HG03378 (cell line): Measurements from ENCODE around the gene P4HB.

ENCODE experiments used
- ATAC-seq: cut with Tn5 transposase; IDR thresholded peaks from one replicate; pipeline ENCODE4 v1.9.1; 2021; ENCODE audit warnings: mild to moderate bottlenecking, moderate library complexity; ENCODE audit not compliant: unreplicated experiment

The P4HB gene

DNA sequence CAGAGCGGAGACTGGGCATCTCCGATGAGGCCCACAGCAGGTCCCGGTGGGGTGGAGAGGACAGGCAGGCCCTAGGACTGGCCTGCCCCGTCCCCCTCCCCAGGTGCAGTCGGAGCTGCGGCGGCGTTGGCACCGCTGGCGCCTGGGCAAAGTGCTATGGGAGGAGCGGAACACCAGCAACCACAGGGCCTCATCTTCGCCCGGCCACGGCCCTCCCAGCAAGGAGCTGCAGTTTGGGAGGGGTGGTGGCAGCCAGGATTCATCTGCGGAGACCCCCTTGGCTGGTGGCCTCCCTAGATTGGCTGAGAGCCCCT lies 47.0 kb downstream of the P4HB start:
- no peak for ATAC-seq

DNA sequence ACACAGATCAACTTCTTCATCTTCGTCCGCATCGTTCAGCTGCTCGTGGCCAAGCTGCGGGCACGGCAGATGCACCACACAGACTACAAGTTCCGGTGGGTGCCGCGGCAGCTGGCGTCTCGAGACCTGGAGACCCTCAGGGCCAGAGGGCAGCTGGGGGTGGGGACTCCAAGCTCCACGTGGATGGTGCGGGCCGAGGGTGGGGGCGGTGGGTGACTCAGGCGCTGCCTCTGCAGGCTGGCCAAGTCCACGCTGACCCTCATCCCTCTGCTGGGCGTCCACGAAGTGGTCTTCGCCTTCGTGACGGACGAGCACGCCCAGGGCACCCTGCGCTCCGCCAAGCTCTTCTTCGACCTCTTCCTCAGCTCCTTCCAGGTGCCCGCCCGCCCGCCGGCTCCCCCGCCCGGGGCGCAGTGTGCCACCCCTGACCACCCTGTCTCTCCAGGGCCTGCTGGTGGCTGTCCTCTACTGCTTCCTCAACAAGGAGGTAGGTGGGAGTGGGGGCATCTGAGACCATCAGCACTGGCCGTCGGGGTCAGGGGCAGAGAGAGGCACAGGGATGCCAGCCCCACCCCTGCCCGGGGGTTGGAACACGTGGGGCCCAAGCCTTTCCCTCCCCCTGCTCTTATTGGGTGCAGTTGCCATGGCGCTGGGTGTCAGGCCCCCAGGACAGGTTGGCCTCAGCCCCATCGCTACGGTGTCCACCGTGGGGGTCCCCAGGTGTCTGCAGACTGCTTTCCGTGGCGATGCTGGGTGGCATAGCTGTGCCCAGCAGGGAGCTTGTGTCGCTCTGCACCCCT lies 47.6 kb downstream of the P4HB start:
- no peak for ATAC-seq

DNA sequence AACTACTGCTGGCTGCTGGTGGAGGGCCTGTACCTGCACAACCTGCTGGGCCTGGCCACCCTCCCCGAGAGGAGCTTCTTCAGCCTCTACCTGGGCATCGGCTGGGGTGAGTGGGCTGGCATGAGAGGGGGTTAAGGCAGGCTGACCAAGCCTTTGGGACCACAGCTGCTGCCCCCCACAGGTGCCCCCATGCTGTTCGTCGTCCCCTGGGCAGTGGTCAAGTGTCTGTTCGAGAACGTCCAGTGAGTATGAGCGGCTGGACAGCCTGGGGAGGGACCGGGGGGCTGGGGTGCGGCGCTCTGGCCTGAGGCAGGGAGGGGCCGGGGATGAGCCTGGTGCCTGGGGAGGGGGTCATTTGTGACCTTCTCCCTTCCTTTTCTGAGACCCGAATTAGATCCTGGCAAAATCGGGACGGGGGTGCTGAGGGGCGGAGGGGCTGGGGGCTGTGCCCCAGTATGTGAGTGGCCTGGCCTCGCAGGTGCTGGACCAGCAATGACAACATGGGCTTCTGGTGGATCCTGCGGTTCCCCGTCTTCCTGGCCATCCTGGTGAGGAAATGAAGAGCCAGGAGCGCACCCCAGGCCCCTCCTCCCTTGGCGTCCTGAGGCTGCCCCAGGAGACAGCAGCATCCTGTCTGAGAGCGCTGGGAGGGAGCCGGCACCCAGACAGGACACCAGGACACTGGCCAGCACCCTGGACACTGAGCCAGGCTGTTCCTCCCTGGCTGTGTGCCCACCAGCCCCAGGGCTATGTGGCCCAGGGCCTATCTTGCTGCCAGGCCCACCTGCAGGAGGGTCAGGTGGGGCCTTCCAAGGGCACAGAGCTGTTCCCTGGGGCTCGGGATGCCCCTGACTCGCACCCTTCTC lies 48.4 kb downstream of the P4HB start:
- ATAC-seq = no peak

DNA sequence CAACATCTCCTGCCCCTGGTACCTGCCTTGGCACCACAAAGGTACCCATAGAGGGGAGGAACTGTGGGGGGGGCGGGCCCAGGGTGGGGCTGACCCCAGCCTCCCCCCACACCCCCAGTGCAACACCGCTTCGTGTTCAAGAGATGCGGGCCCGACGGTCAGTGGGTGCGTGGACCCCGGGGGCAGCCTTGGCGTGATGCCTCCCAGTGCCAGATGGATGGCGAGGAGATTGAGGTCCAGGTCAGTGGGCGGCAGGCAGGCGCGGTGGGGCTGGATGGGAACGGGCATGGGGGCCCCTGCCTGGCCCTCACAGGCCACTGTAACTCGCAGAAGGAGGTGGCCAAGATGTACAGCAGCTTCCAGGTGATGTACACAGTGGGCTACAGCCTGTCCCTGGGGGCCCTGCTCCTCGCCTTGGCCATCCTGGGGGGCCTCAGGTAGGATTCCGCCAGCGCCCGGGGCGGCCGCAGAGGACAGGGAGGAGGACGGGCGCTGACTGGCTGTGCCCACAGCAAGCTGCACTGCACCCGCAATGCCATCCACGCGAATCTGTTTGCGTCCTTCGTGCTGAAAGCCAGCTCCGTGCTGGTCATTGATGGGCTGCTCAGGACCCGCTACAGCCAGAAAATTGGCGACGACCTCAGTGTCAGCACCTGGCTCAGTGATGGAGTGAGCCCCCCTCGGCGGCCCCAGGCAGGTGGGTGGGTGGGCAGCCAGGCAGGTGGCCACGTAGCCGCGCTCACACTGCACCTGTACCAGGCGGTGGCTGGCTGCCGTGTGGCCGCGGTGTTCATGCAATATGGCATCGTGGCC lies 49.2 kb downstream of the P4HB start:
- no peak for ATAC-seq

DNA sequence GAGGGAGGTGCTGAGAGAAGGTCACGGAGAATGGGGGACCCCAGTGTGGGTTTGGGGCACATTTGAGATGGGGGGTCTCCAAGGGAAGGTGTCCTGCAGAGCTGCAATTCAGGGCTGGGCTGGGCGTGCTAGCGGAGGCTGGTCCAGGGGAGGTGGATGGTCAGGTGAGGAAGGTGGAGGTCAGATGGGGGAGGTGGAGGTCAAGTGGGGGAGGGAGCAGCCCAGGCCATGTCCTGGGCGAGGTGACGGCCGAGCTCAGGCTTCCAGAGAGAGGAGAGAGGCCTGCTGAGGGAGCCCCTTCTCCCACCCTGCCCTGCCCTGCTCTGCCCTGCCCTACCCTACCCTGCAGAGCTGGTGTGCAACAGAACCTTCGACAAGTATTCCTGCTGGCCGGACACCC lies 49.9 kb downstream of the P4HB start:
- ATAC-seq = no peak

DNA sequence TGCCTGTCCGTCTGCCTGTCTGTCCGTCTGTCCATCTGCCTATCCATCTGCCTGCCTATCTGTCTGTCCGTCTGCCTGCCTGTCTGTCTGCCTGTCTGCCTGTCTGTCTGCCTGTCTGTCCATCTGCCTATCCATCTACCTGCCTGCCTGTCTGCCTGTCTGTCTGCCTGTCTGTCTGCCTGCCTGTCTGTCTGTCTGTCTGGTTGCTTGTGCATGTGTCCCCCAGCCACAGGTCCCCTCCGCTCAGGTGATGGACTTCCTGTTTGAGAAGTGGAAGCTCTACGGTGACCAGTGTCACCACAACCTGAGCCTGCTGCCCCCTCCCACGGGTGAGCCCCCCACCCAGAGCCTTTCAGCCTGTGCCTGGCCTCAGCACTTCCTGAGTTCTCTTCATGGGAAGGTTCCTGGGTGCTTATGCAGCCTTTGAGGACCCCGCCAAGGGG lies 50.8 kb downstream of the P4HB start:
- ATAC-seq = no peak

DNA sequence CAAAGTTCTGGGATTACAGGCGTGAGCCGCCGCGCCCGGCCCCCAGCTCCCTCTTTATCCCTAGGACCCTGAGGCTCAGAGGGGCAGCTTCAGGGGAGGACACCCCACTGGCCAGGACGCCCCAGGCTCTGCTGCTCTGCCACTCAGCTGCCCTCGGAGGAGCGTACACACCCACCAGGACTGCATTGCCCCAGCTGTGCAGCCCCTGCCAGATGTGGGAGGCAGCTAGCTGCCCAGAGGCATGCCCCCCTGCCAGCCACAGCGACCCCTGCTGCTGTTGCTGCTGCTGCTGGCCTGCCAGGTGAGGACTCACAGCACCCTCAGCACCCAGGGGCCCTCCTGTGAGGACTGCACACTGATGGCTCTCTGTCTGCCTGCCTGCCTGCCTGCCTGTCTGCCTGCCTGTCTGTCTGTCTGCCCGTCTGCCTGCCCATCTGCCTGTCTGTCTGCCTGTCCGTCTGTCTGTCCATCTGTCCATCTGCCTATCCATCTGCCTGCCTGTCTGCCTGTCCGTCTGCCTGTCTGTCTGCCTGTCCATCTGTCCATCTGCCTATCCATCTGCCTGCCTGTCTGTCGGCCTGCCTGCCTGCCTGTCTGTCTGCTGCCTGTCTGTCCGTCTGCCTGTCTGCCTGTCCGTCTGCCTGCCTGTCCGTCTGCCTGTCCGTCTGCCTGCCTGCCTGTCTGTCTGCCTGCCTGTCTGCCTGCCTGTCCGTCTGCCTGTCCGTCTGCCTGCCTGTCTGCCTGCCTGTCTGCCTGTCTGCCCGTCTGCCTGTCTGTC lies 51.4 kb downstream of the P4HB start:
- no peak for ATAC-seq

DNA sequence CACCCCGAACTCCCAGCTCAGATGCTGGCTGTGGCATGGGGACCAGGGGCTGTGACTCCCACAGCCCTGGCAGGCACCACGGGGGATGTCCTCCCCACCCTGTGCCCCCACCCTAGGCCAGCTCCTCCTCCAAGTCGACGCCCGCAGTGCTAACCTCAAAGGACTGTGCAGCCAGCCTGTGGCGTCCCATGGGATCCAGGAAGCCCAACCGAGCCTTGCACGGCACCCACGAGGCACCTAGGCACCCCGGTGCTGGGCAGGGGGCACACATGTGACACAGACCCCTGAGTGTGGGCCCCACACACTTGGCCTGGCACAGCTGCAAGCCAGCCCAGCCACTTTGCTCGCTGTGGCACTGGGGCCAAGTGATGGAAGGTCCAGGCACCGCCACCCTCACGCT lies 52.5 kb downstream of the P4HB start:
- ATAC-seq = no peak

DNA sequence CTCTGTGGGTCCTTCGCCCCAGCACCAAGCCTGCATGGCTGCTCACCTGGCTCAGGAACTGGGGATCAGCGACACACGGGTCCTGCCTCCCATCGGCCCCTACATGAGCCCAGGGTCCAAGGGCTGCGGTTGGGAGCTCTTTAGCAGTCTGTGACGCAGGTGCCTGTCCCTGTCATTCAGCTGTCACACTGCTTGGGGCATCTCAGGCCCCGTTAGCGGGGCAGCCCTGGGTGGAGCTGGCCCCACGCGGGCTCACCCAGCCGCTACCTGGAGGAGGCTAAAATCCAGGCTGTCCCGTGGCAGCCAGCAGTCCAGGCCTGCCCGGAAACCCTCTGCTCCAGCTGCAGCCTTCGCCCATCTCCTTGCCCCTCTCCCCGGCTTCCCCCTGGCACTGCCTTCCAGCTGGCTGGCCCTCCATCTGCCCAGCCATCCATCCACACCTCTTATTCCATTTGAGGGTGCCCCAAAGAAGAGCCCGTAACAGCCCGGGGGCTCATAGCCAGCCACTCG lies 53.1 kb downstream of the P4HB start:
- no peak for ATAC-seq

DNA sequence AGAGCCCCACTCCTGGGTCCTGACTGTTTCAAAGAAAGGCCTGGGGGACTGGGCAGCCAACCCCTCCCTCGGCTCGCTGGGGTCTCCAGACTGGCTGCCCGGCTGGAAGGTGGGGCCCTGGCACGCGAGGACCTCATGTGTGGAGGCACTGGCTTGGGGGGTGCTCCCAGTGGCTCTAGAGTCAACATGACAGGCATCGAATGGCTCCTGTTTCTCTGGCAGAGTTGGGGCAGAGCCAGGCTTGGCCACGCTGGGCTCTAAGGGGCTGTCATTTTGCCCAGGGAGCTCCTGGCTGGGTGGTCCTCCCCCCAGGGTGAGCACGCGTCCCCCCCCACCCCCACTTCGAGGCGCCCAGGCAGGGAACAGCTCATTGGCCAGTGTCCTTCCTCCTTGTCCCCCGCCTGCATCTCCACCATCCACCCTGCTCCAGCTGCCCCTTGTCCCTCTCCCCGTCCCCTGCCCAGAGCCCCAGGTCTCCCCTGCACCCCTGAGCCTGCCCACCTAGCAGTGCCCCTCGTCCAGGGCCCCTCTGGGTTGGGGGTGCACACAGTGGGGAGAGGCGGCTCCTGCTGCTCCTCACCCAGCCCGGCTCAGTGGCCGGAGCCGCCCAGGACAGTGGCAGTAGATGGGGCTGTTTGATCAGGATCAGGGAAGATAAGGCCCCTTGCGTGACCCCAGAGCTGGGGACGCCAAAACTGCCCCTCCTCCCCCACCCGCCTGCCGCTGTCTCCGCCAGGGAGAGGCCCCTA lies 53.7 kb downstream of the P4HB start:
- no peak for ATAC-seq

DNA sequence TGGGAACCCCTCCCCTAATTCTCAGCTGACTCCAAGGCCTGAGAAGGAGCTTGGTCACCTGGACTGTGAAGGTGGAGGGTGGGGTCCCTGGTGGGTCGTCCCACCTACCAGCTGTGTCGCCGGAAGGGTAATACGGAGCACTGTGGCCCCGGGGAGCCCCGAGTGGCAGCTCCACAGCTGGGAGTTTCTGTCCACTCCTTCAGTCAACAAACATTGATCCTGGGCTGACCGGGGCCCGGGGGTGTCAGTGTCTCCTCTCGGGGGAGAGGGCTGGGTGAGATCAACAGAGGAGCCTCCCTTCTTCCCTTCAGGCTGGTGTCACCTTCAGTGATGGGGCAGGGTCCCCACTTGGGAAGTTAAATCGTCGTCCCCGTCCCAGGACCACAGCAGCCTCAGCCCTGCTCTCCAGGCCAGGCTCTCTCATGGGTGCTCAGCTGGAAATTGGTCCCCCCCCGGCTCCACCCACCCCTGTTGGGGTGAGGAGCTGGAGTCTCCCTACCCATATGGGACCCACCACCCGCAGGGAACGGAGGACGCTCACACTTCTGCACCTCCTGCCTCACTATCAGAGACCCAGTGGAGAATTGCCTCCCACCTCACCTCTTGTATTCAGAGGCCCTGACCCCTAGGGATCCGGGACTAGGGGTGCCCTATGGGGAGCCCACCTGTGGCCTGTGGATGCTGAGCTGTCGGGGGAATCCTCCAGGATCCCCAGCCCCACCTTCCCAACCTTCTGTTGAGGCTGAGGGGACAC lies 54.5 kb downstream of the P4HB start:
- ATAC-seq = no peak

DNA sequence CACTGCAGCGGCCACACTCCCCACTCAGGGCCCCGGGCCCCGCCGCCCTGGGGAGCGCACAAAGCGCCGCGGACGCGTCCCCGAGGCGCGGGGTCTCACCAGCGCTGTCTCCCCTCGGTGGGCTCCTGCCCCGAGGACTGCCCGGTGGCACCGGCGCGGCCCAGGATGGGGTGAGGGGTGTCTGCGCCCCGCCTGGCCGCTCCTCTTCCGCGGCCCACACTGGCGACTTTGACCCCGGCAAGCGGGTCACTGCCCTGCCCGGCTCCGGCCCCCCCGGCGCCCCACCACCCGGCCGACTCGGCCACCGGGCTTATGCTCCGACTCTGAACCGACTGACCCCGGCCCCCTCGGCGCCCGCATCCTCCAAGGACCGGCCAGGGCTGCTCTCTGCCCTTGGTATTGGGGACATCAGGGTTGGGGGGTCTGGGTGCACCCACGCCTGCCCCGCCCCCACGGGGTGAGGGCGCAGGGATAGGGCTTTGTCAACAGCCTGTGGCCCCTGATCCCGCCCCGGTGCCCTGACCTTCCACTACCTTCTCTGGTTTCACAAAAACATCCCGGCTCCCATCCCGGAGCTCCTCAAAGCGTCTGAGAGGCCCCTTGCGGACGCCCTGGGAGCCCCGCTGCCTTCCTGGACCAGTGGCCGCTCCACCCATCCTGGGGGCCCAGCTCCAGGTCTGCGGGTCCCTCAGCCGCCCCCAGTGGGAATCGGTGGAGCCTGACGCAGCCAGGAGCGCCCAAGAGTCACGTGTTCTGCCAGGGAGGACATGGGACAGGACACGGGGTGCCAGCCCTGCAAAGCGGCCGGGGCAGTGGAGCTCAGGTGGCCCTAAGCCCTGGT lies 55.6 kb downstream of the P4HB start:
- no peak for ATAC-seq

DNA sequence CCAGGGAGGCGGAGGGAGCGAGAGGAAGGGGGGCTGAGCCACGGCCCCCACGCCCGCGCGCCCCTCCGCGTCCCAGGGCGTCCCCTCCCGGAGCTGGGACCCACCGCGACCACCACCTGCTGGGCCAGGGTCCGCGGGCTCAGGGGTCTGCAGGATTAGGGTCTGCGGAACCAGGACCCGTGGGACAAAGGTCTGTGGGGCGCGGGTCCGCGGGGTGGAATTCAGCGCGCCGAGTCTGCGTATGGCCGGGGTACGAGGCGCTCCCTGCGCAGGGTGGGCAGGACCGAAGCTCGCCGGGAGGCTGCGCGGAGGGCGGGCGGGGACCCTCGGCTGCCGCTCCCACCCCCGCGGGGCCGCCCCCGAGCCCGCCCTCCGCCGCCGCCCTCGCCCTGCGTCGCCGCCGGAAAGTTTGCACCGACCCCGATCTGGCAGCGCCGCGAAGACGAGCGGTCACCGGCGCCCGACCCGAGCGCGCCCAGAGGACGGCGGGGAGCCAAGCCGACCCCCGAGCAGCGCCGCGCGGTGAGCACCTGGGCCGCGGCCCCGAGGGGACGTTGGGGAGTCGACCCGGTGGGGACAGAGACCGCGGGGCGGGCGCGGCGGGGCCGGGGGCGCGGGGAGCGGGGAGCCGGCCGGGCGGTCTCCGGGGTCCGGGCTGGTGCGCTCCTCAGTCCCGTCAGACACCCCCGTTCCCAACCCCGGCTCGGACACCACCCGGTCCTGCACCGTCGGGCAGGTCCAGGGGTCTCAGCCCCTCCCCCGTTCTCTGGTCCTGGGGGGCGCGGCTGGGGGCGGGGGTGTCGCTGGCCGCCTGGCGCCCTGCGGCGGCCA lies 56.4 kb downstream of the P4HB start, which contains the start of gene GCGR:
Gene GCGR (plus strand): TSS at position 423 of the 831 bp plus-strand sequence. CDS start 4,869 bp downstream, outside the sequence.
- no peak for ATAC-seq

DNA sequence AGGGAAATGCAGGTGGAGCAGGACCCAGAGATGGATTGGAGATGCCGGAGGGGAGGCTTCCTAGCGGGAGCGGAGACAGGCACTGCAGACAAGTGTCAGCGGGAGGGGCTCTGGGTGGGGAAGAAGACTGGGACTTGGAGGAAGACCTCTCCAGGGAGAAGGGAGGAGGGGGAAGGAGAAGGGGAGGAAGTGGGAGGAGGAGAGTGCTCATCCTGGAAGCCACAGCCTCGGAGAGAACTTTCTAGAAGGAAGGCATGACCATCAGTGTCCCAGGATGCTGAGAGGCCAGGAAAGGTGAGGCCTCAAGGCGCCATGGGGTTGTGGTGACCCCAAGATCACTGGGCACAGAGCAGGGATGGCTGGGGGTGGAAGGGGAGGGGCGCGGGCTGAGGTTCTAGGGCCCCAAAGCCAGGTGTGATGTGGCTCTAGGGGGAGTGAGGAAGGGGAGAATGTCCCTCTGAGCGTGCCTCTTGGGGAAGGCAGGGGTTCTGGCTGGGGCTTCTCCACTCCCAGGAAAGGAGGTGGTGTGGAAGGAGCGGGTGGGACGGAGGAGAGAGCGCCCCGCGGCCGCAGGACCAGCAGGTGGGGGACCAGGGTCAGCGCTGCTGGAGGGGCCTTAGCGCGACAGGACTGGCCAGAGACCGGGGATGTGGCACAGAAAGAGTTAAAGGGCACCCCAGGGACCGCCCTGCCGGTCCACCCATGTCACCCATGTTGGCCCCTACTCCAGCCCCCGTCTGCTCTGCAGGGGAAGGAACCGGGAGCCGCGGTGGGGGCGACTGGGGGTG lies 57.3 kb downstream of the P4HB start:
- ATAC-seq = no peak

DNA sequence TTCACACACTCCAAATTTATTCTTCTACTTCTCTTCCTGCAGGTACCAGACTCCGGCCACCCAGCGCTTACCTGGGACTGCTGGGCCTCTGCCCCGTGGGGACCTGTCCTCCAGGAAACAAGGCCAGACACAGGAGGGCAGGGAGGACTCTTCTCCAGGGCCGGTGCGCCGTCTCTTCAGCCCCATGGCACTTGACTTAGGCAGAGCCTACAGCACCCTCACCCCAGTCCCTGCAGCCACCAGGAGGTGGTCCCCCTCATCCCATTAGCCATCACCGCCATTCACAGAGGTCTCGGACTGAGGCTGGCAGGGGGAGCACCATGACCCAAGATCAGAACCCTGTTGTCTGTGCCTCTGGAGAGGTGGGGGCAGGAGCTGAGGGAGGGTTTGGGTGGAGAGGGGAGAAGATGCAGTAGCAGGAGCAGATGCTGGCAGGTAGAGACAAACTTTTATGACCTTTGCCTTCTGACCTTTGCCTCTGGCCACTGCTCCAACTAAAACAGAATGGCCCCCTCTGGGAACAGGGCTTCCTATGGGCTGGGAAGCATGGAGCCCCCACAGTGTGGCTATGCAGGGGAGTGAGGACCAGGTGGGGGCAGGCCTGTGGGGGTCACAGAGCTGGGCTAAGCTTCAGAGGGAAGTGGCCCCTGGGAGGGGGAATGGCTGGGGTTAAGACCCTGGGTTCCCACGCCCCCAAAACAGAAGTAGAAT lies 58.1 kb downstream of the P4HB start:
- ATAC-seq = no peak

DNA sequence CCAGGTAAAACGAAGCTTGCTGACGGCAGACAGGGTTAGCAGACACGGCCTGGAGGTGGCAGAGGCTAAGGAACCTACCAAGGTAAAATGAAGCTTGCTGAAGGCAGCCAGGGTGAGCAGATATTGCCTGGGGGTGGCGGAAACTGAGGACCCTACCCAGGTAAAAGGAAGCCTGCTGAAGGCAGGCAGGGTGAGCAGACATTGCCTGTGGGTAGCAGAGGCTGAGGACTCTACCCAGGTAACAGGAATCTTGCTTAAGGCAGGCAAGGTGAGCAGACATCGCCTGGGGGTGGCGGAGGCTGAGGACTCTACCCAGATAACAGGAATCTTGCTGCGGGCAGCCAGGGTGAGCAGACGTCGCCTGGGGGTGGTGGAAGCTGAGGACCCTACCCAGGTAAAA lies 59.0 kb downstream of the P4HB start:
- ATAC-seq = no peak
